Measurements from ENCODE around the gene KRTAP5-5.
"Not testable (repeated sequence)": the region's sequence is repeated elsewhere in the genome, so short reads cannot be mapped to it uniquely, and the experiment has no call there.

Gene KRTAP5-5, protein sequence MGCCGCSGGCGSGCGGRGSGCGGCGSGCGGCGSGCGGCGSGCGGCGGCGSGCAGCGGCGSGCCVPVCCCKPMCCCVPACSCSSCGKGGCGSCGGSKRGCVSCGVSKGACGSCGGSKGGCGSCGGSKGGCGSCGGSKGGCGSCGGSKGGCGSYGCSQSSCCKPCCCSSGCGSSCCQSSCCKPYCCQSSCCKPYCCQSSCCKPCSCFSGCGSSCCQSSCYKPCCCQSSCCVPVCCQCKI

DNA sequence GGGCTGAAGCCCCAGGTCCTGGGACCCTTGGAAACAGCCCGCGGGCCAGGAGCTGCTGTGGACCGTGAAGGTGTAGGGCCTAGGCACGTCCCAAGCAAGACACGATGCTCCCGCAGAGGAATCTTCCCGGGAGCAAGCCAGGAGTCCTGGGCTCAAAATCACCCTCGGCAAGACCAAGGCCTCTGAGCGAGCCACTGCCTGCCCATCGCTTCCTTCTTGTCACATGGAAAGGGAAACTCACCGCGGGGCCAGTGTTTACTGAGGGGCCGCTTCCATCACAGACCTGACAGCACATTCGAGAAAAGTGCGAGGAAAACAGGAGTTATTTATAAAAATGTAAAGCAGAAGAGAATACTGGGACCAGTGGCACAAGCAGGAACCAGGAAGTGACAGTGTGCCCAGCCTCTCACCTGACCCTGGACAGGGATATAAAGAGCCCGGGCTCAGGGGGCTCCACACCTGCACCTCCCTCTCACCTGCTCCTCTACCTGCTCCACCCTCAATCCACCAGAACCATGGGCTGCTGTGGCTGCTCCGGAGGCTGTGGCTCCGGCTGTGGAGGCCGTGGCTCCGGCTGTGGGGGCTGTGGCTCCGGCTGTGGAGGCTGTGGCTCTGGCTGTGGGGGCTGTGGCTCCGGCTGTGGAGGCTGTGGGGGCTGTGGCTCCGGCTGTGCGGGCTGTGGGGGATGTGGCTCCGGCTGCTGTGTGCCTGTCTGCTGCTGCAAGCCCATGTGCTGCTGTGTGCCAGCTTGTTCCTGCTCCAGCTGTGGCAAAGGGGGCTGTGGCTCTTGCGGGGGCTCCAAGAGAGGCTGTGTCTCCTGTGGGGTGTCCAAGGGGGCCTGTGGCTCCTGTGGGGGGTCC, at the start of gene KRTAP5-5:
Gene KRTAP5-5 (plus strand): TSS at position 450 of the 860 bp plus-strand sequence. CDS start 66 bp downstream, at position 516.
- no peak for DNase-seq (ENCODE audit: low spot score)

DNA sequence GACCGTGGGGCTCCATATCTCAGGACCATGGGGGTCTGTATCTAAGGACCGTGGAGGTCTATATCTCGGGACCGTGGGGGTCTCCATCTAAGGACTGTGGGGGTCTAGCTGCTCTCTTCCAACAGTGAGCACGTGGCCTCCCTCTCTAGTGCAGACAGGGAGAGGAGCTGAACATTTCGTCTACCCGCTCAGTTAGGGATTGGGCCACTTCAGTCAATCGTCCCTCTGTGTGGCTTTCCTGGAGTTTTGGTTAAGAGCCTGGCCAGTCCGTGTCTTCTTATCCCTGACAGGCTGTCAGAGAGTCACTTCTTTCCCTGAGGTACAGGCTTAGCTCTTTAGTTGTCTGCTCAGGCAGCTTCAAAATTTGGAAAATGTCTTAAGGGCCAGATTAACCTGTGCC, 47.6 kb upstream of the KRTAP5-5 start:
- no peak for DNase-seq (ENCODE audit: low spot score)

DNA sequence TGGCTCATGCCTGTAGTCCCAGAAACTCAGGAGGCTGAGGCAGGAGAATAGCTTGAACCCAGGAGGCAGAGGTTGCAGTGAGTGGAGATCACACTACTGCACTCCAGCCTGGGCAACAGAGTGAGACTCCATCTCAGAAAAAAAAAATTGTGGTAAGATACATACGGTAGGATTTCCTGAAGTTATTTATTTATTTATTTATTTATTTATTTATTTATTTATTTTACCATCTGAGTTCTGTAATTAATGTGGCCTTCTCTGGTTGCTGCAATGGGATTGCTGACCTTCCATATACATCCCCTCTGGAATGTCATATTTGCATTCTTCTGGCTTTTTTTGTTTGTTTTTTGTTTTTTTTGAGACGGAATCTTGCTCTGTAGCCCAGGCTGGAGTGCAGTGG, 46.7 kb upstream of the KRTAP5-5 start:
- DNase-seq (ENCODE audit: low spot score) = not testable (repeated sequence)

GRCh38 chr11:1584661-1585370, 44.8 kb upstream of the KRTAP5-5 start, which contains the start of gene KRTAP5-1:
Gene KRTAP5-1 (minus strand): TSS chr11:1585283. CDS start chr11:1585249, 34 bp downstream.
- not testable (repeated sequence) for DNase-seq (ENCODE audit: low spot score)

- no peak for DNase-seq (ENCODE audit: low spot score)
Observed at GRCh38 chr11:1586699-1587098, 42.9 kb upstream of the KRTAP5-5 start.

- DNase-seq (ENCODE audit: low spot score) = not testable (repeated sequence)
Observed at GRCh38 chr11:1589191-1589963, 40.2 kb upstream of the KRTAP5-5 start.

DNA sequence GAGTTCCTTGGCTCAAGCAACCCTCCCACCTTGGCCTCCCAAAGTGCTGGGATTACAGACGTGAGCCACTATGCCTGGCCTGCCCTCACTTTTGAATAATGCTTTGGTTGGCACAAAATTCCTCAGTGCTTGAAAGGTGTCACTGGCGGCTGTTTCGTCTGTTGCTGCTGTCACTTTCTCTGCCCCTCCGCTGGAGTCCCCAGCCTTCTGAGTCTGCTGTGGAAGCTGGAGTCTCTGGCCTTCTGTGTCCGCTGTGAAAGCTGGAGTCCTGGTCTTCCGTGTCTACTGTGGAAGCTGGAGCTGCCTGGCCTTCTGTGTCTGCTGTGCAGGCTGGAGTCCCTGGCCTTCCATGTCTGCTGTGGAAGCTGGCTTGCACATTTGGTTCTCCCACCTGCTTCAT, 39.6 kb upstream of the KRTAP5-5 start:
- no peak for DNase-seq (ENCODE audit: low spot score)

DNA sequence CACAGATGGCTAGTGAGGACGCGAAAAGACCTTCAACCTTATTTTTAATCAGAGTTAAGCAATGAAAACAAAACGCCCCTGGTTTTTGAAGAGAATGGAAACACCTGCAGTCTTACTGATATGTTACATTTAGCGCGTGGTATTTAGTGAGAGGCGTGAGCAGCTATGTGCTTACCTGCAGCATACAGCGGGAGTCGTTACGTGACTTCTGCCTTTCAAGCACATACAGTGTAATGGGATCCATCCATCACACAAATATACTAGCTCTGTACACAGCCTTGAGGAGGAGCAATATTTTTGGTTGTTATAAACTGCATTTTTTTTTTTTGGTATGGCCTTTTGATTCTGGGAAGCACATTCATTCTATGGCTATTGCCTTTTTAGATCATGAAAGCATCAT, 36.9 kb upstream of the KRTAP5-5 start:
- DNase-seq (ENCODE audit: low spot score) = no peak

DNA sequence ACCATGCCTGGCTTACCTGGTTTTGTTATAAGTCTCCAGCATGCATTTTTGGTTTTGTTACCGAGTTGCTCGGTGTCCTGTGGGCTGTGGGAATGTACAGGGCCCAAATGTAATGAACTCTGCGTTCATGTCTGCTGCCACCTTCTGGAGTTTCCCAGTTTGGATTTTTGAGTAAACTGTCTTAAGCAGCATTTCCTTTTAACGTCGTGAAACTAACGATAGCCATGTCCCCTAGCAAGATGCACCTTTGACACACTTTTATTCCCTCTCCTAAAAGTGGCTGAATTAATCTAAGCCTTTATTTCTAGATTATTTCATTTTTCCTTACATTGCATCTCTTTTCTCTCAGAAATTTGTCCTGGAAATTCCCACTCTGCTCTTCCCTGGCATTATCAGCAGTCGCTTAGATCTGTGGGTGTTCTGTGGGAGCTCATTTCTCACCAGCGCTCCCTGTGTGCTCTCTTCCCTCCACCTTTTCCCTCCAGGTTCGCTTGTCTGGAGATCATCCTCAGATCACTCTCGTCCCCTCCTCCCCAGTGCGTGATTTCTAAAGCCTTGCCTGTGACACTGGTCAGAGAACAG, 33.5 kb upstream of the KRTAP5-5 start:
- DNase-seq (ENCODE audit: low spot score) = not testable (repeated sequence)

GRCh38 chr11:1596576-1597121, 32.9 kb upstream of the KRTAP5-5 start:
- DNase-seq (ENCODE audit: low spot score) = not testable (repeated sequence)

- DNase-seq (ENCODE audit: low spot score) = no peak
Observed at GRCh38 chr11:1597331-1597993, 32.1 kb upstream of the KRTAP5-5 start.

DNA sequence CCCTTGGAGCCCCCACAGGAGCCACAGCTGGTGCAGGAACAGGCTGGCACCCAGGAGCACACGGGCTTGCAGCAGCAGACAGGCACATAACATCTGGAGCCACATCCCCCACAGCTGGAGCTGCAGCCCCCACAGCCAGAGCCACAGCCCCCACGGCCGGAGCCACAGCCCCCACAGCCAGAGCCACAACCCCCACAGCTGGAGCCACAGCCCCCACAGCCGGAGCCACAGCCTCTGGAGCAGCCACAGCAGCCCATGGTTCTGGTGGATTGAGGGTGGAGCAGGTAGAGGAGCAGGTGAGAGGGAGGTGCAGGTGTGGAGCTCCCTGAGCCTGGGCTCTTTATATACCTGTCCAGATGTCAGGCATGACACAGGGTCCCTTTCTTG, 31.6 kb upstream of the KRTAP5-5 start, which contains the start of gene KRTAP5-2:
Gene KRTAP5-2 (minus strand): TSS at position 301 of the 387 bp plus-strand sequence. CDS start 44 bp downstream, at position 257.
- no peak for DNase-seq (ENCODE audit: low spot score)

DNA sequence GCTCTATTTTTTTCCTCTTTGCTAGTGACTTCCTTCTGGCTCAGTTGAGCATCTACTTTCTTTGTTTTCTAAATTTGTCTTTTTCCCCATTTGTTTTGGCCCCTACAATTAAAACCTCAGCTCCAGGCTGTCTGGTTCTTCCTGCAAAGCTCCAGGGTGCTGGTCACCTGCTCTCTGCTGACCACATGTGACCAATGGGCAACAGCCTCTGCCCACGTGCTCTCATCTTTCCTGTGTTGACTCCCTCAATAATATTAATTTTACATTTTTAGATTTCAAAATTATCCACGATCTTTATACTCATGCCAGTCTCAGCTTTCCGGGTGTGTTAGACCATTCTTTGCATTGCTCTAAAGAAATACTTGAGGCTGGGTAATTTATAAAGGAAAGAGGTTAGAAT, 31.2 kb upstream of the KRTAP5-5 start:
- DNase-seq (ENCODE audit: low spot score) = not testable (repeated sequence)

DNA sequence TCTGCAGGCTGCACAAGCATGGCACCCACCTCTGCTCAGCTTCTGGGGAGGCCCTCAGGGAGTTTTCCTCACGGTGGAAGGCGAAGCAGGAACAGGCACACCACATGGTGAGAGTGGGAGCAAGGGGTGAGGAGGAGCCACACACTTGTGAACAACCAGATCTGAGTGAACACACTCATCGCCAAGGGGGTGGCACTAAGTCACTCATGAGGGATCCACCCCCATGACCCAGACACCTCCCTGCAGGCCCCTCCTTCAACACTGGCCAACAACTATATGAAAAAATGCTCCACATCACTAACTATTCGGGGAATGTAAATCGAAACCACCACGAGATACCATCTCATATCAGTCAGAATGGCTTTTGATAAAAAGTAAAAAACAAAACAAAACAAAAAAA, 30.8 kb upstream of the KRTAP5-5 start:
- no peak for DNase-seq (ENCODE audit: low spot score)

- peak; percentile 29 for DNase-seq (ENCODE audit: low spot score)
Observed at GRCh38 chr11:1600626-1601025, 28.9 kb upstream of the KRTAP5-5 start.

DNA sequence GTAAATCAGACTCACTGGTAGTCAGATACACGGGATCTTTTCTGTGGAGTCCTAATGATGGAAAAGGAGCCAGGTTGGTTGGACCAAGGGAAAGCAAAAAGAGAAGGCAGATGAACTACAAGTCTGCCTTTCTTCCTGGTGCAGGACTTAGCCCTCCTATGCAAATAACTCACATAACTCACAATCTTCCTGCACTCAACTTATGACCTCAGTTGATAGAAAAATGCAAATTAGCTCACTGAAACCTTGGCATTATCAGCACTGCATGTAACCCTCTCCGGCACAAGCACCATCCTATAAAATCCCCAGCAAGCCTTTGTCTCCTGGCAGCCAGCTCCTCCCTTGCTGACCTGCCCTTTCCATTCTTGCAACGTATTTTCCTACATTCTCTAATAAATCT, 27.9 kb upstream of the KRTAP5-5 start:
- not testable (repeated sequence) for DNase-seq (ENCODE audit: low spot score)

- no peak for DNase-seq (ENCODE audit: low spot score)
Observed at GRCh38 chr11:1603629-1604028, 25.9 kb upstream of the KRTAP5-5 start.

DNA sequence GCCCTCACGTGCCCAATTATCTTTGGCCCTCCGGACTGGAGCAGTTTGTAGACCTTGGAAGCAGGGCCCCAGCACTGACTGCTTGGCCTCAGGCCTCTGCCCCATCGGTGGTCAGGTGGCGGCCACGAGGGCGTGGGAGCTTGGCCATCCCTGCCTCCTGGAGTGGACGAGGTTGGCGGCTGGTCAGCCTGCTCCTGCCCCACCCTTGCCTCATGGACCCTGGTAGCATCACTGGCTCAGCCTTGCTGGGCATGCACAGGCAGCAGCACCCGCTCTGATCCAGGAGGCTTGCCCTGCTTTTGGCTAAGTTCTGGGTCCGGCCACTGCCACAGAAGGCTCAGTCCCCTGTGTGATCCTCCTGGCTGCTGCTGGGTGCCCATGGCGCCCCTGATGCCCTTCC, 25.4 kb upstream of the KRTAP5-5 start:
- DNase-seq (ENCODE audit: low spot score) = no peak

- no peak for DNase-seq (ENCODE audit: low spot score)
Observed at GRCh38 chr11:1604711-1605110, 24.9 kb upstream of the KRTAP5-5 start.

DNA sequence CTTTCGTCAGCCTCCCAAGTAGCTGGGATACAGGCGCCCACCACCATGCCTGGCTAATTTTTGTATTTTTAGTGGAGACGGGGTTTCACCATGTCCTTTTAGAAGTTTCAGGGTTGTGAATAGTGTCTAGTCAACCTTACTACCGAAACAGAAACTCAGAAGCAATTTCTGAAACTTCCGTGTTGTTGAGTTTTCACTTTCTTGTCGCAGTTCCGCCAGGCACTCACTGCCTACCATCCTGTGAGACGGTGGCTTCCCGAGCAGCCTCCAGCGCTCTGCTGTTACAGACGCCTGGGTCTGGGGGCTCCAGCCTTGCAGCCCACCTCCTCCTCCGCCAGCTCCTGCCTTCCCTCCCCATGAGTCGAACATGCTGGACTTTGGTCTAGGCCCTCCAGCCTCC, 23.7 kb upstream of the KRTAP5-5 start:
- DNase-seq (ENCODE audit: low spot score) = not testable (repeated sequence)
